Tongue (tissue), 2 donors: ENCODE data around the gene NF2. TPM values are rescaled to one million over a fixed set of nuclear protein-coding genes. Genes with fewer than 3 reads are reported as not detected.
"Not testable (repeated sequence)": the region's sequence is repeated elsewhere in the genome, so short reads cannot be mapped to it uniquely, and the experiment has no call there.

Source experiments
- DNase-seq: peaks from one replicate; pipeline ENCODE4 v3.0.0-alpha.2; 2015
- total RNA-seq: library from RNA; depleted of rRNA; stranded (reverse); fragments of >200 nt; gene quantifications from one replicate; pipeline ENCODE4 v1.2.3, GENCODE V29; 2014

NF2 gene
- total RNA-seq, result 41.4 TPM

GRCh38 chr22:29603358-29604075, at the start of gene NF2:
TSS of gene NF2 (plus strand) at chr22:29603633. CDS start at chr22:29603999, 366 bp downstream.
- peak; percentile 100 for DNase-seq

- peak; percentile 35 for DNase-seq
Measured at GRCh38 chr22:29555065-29555644, 48.3 kb upstream of the NF2 start.

GRCh38 chr22:29559030-29559429, 44.4 kb upstream of the NF2 start:
- DNase-seq, result no peak

- DNase-seq, result no peak
Measured at GRCh38 chr22:29559853-29560252, 43.6 kb upstream of the NF2 start.

GRCh38 chr22:29563652-29564460, 39.6 kb upstream of the NF2 start:
- DNase-seq, result no peak

- not testable (repeated sequence) for DNase-seq
Measured at GRCh38 chr22:29566513-29566912, 36.9 kb upstream of the NF2 start.

- no peak for DNase-seq
Measured at GRCh38 chr22:29567338-29567737, 36.1 kb upstream of the NF2 start.

GRCh38 chr22:29569011-29569678, 34.3 kb upstream of the NF2 start:
- no peak for DNase-seq

- no peak for DNase-seq
Measured at GRCh38 chr22:29570456-29570855, 33.0 kb upstream of the NF2 start.

- no peak for DNase-seq
Measured at GRCh38 chr22:29570912-29571549, 32.4 kb upstream of the NF2 start.

GRCh38 chr22:29574762-29575450, 28.5 kb upstream of the NF2 start:
- DNase-seq, result no peak

GRCh38 chr22:29578462-29579200, 24.8 kb upstream of the NF2 start:
- DNase-seq, result no peak

GRCh38 chr22:29580200-29580810, 23.1 kb upstream of the NF2 start:
- DNase-seq, result no peak

- no peak for DNase-seq
Measured at GRCh38 chr22:29581799-29582198, 21.6 kb upstream of the NF2 start.

GRCh38 chr22:29584975-29585374, 18.5 kb upstream of the NF2 start:
- no peak for DNase-seq

GRCh38 chr22:29586193-29586705, 17.2 kb upstream of the NF2 start:
- not testable (repeated sequence) for DNase-seq

GRCh38 chr22:29587938-29588699, 15.3 kb upstream of the NF2 start:
- DNase-seq, result no peak

- DNase-seq, result no peak
Measured at GRCh38 chr22:29593923-29594322, 9.5 kb upstream of the NF2 start.

GRCh38 chr22:29594447-29594846, 9.0 kb upstream of the NF2 start:
- DNase-seq, result not testable (repeated sequence)
